SK-N-SH treated with all-trans-retinoic acid at 6 μM for 48 hours (cell line): ENCODE results near the gene TLCD1.

Source experiments
- ATAC-seq: fragments of 200-7000 bp; cut with Tn5 transposase; 3 replicates; pipeline ENCODE4 v1.9.1; 2020; ENCODE audit warnings: mild to moderate bottlenecking, moderate library complexity
- BACH2 ChIP-seq: fragments of 250-450 bp; sonication (Bioruptor Pico); IDR thresholded peaks from 2 replicates; pipeline ENCODE4 v1.9.0; 2021; ENCODE audit warnings: mild to moderate bottlenecking, borderline replicate concordance
- CREB5 ChIP-seq: fragments of 250-450 bp; sonication (Bioruptor Pico); IDR thresholded peaks from 2 replicates; pipeline ENCODE4 v1.5.1; 2020; ENCODE audit warnings: low read depth, mild to moderate bottlenecking, moderate library complexity
- CSDC2 ChIP-seq: fragments of 250-450 bp; sonication (Bioruptor Pico); IDR thresholded peaks from 2 replicates; pipeline ENCODE4 v1.5.0; 2020; ENCODE audit warnings: mild to moderate bottlenecking, moderate library complexity
- ESRRG ChIP-seq: fragments of 250-450 bp; sonication (Bioruptor Pico); IDR thresholded peaks from 2 replicates; pipeline ENCODE4 v1.6.1; 2021; ENCODE audit warnings: mild to moderate bottlenecking
- GLIS3 ChIP-seq: fragments of 250-450 bp; sonication (Bioruptor Pico); IDR thresholded peaks from 2 replicates; pipeline ENCODE4 v1.5.0; 2020; ENCODE audit warnings: mild to moderate bottlenecking, moderate library complexity
- ISL1 ChIP-seq: fragments of 250-450 bp; sonication (Bioruptor Pico); IDR thresholded peaks from 2 replicates; pipeline ENCODE4 v2.1.2; 2022; ENCODE audit warnings: mild to moderate bottlenecking, moderate library complexity
- OSR1 ChIP-seq: fragments of 250-450 bp; sonication (Bioruptor Pico); IDR thresholded peaks from 2 replicates; pipeline ENCODE4 v1.8.0; 2022; ENCODE audit warnings: moderate library complexity, mild to moderate bottlenecking, inconsistent platforms
- RARB ChIP-seq: fragments of 250-450 bp; sonication (Bioruptor Pico); IDR thresholded peaks from 2 replicates; pipeline ENCODE4 v1.8.0; 2021; ENCODE audit warnings: mild to moderate bottlenecking, moderate library complexity
- SNAI2 ChIP-seq: fragments of 250-450 bp; sonication (Bioruptor Pico); IDR thresholded peaks from 2 replicates; pipeline ENCODE4 v1.5.0; 2020; ENCODE audit warnings: mild to moderate bottlenecking, moderate library complexity
- TCF4 ChIP-seq: fragments of 250-450 bp; sonication (Bioruptor Pico); IDR thresholded peaks from 2 replicates; pipeline ENCODE4 v1.8.0; 2021; ENCODE audit warnings: mild to moderate bottlenecking, moderate library complexity, borderline replicate concordance
- TOX ChIP-seq: fragments of 250-450 bp; sonication (Bioruptor Pico); IDR thresholded peaks from 2 replicates; pipeline ENCODE4 v1.8.0; 2021; ENCODE audit warnings: mild to moderate bottlenecking, moderate library complexity, borderline replicate concordance
- TSHZ2 ChIP-seq: fragments of 250-450 bp; sonication (Bioruptor Pico); IDR thresholded peaks from 2 replicates; pipeline ENCODE4 v1.5.0; 2020; ENCODE audit warnings: mild to moderate bottlenecking, moderate library complexity
- ZFP30 ChIP-seq: fragments of 450-650 bp; formaldehyde crosslinking; IDR thresholded peaks from 2 replicates; pipeline ENCODE4 v1.5.0; 2022; ENCODE audit warnings: mild to moderate bottlenecking, moderate library complexity
- ZNF565 ChIP-seq: fragments of 450-650 bp; formaldehyde crosslinking; conservative IDR thresholded peaks from 2 replicates; pipeline ENCODE4 v1.5.0; 2020; ENCODE audit warnings: low read depth, mild to moderate bottlenecking, moderate library complexity
- ZNF8 ChIP-seq: fragments of 450-650 bp; formaldehyde crosslinking; IDR thresholded peaks from 2 replicates; pipeline ENCODE4 v1.5.0; 2020; ENCODE audit warnings: mild to moderate bottlenecking, moderate library complexity
- TF ChIP-seq, protein P1 (sequence below): fragments of 250-450 bp; sonication (Bioruptor Pico); IDR thresholded peaks from 2 replicates; pipeline ENCODE4 v1.5.1; 2021; ENCODE audit warnings: mild to moderate bottlenecking, moderate library complexity
- TF ChIP-seq, protein P2 (sequence below): fragments of 250-450 bp; sonication (Bioruptor Pico); IDR thresholded peaks from 2 replicates; pipeline ENCODE4 v1.8.0; 2020; ENCODE audit warnings: mild to moderate bottlenecking, moderate library complexity, borderline replicate concordance
- TF ChIP-seq, protein P3 (sequence below): fragments of 250-450 bp; sonication (Bioruptor Pico); IDR thresholded peaks from 2 replicates; pipeline ENCODE4 v1.8.0; 2021; ENCODE audit warnings: low read depth, mild to moderate bottlenecking, moderate library complexity, borderline replicate concordance

The TLCD1 gene

GRCh38 chr17:28726226-28726626, at the start of gene TLCD1:
TLCD1 (minus strand) TSS chr17:28726233; CDS start chr17:28726097, 136 bp downstream.
- ATAC-seq, result peak; percentile 54
- no peak for TF ChIP-seq GLIS3 (CRISPR knock-in tag)
- TF ChIP-seq, protein P1, sequence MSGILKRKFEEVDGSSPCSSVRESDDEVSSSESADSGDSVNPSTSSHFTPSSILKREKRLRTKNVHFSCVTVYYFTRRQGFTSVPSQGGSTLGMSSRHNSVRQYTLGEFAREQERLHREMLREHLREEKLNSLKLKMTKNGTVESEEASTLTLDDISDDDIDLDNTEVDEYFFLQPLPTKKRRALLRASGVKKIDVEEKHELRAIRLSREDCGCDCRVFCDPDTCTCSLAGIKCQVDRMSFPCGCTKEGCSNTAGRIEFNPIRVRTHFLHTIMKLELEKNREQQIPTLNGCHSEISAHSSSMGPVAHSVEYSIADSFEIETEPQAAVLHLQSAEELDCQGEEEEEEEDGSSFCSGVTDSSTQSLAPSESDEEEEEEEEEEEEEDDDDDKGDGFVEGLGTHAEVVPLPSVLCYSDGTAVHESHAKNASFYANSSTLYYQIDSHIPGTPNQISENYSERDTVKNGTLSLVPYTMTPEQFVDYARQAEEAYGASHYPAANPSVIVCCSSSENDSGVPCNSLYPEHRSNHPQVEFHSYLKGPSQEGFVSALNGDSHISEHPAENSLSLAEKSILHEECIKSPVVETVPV, result no peak
- TF ChIP-seq CSDC2, result no peak
- no peak for TF ChIP-seq ZFP30 (CRISPR knock-in tag)
- TF ChIP-seq SNAI2 (CRISPR knock-in tag), result no peak

DNA sequence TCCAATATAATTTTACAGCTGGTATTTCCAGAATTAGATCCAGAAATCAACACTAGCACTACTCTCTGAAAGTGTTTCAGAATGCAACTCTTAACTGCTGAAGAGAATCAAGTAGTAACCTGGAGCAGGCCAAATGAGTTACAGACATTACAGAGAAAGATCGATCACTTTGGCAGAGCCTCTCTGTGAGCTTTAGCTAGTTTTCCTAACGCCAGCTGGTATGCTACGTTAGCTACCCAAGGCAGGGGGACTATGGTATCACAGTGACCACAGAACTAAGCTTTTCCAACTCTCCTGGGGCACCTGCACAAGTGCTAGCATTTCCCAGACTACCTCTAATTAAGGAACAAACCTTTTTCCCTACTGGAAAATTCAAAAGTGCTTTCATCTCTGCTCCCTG, 48.2 kb upstream of the TLCD1 start:
- no peak for ATAC-seq
- no peak for TF ChIP-seq ESRRG (CRISPR knock-in tag)
- TF ChIP-seq BACH2 (CRISPR knock-in tag), result no peak
- TF ChIP-seq SNAI2 (CRISPR knock-in tag), result no peak
- no peak for TF ChIP-seq RARB (CRISPR knock-in tag)
- TF ChIP-seq, protein P2, sequence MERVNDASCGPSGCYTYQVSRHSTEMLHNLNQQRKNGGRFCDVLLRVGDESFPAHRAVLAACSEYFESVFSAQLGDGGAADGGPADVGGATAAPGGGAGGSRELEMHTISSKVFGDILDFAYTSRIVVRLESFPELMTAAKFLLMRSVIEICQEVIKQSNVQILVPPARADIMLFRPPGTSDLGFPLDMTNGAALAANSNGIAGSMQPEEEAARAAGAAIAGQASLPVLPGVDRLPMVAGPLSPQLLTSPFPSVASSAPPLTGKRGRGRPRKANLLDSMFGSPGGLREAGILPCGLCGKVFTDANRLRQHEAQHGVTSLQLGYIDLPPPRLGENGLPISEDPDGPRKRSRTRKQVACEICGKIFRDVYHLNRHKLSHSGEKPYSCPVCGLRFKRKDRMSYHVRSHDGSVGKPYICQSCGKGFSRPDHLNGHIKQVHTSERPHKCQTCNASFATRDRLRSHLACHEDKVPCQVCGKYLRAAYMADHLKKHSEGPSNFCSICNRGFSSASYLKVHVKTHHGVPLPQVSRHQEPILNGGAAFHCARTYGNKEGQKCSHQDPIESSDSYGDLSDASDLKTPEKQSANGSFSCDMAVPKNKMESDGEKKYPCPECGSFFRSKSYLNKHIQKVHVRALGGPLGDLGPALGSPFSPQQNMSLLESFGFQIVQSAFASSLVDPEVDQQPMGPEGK, result no peak
- TF ChIP-seq, protein P1, result no peak
- TF ChIP-seq ISL1 (CRISPR knock-in tag), result no peak
- TF ChIP-seq ZFP30 (CRISPR knock-in tag), result no peak
- no peak for TF ChIP-seq ZNF8 (CRISPR knock-in tag)

DNA sequence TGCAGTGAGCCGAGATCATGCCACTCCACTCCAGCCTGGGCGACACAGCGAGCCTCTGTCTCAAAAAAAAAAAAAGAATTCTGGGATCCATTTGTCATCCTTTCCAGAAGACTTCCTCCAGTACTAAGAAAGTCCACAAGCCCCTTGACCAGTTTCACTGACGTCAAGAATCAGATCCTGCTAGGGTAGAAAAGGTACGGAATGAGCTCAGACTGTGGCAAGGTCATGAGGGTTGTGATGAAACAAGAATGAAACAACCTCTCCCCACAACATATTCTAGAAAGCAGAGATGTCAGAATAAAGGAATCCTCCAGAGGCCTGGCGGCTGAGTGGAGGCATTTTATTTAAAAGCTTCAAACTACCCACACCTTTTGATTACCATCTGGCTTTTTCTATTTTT, 47.7 kb upstream of the TLCD1 start:
- TF ChIP-seq RARB (CRISPR knock-in tag), result no peak
- TF ChIP-seq, protein P3, sequence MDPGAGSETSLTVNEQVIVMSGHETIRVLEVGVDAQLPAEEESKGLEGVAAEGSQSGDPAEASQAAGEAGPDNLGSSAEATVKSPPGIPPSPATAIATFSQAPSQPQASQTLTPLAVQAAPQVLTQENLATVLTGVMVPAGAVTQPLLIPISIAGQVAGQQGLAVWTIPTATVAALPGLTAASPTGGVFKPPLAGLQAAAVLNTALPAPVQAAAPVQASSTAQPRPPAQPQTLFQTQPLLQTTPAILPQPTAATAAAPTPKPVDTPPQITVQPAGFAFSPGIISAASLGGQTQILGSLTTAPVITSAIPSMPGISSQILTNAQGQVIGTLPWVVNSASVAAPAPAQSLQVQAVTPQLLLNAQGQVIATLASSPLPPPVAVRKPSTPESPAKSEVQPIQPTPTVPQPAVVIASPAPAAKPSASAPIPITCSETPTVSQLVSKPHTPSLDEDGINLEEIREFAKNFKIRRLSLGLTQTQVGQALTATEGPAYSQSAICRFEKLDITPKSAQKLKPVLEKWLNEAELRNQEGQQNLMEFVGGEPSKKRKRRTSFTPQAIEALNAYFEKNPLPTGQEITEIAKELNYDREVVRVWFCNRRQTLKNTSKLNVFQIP (CRISPR knock-in tag), result no peak
- no peak for TF ChIP-seq ZNF8 (CRISPR knock-in tag)
- no peak for TF ChIP-seq GLIS3 (CRISPR knock-in tag)
- no peak for TF ChIP-seq TSHZ2
- no peak for TF ChIP-seq ZNF565
- no peak for TF ChIP-seq ESRRG (CRISPR knock-in tag)
- TF ChIP-seq TCF4 (CRISPR knock-in tag), result no peak
- no peak for TF ChIP-seq OSR1
- TF ChIP-seq TOX (CRISPR knock-in tag), result no peak
- TF ChIP-seq, all 23 proteins: peak for 0
- ATAC-seq, result no peak

- TF ChIP-seq SNAI2 (CRISPR knock-in tag) (no peak), ESRRG (CRISPR knock-in tag) (no peak)
- ATAC-seq, result no peak
These were observed 39.0 kb upstream of the TLCD1 start for GRCh38 chr17:28765038-28765437.

GRCh38 chr17:28763804-28764266, 37.8 kb upstream of the TLCD1 start:
- TF ChIP-seq TCF4 (CRISPR knock-in tag) (no peak), SNAI2 (CRISPR knock-in tag) (no peak), GLIS3 (CRISPR knock-in tag) (no peak), CREB5 (CRISPR knock-in tag) (no peak)
- peak; percentile 74 for ATAC-seq
